ENCODE results near the gene KIFC3. TPM values are rescaled to one million over a fixed set of nuclear protein-coding genes. Genes with fewer than 3 reads are reported as not detected.
"Not testable (repeated sequence)": the region's sequence is repeated elsewhere in the genome, so short reads cannot be mapped to it uniquely, and the experiment has no call there.

The KIFC3 gene
- total RNA-seq, 4 donors from 2014 or later, result 3.2 to 44.2 (median 17.4) TPM

DNA sequence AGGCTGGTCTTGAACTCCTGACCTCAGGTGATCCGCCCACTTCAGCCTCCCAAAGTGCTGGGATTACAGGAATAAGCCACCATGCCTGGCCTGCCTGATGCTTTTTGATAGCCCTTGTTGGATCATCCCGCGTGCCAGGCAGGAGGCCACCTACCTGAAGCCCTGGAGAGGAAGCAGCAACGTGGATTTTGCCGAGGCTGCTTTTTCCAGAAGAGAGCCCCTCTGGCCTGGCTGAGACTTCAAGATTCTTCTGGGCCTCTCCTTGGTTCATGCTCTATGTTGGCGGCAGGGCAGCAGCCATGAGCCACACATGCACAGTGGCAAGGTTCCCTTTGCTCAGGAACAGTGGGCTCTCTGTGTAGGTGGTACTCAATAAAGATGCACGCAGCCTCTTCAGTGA is 55.2 kb downstream of the KIFC3 start:
- Histone ChIP-seq H3K27me3 (no peaks in the 10 kb centered on the region), H3K4me1 (no peaks in the 10 kb centered on the region), H3K9me3 (no peaks in the 10 kb centered on the region), H3K27ac (no peak overlapping the region), H3K36me3 (no peaks in the 10 kb centered on the region), H3K4me3 (no peak overlapping the region)
- DNase-seq, result no peak
- no peak for TF ChIP-seq CTCF (IDR thresholded peaks at IDR 0.05)
- no peak for TF ChIP-seq POLR2A (IDR thresholded peaks at IDR 0.05)
- intact Hi-C loops (cut with DNase I; ENCODE audit: low total_unique reads), result no loop called here

GRCh38 chr16:57746316-57746715 is 56.0 kb downstream of the KIFC3 start:
- H3K4me3 ChIP-seq; DNase-seq; H3K36me3 ChIP-seq; H3K4me1 ChIP-seq; H3K9me3 ChIP-seq; intact Hi-C loops (cut with DNase I; ENCODE audit: low total_unique reads); H3K27ac ChIP-seq; H3K27me3 ChIP-seq: not testable (repeated sequence)

DNA sequence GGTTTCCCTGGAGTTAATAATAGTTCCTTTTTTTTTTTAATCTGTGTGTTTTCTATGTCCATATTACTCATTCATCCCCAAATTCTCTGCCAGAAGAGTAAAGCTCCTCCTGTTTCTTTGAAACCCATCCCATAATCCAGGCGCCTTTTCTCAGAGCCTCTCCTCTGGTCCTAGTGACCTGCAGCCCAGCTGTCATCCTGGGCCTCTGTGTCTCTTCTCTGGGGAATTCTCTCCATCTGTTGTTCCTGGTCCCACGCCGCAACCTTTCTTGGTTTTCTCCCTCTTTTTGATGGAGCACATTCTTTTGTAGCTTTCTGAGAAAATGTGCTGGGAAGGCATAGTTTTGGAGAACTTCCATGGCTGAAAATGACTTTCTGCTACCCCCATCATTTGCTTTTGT is 56.5 kb downstream of the KIFC3 start:
- no peak for DNase-seq
- intact Hi-C loops (cut with DNase I; ENCODE audit: low total_unique reads), result no loop called here
- Histone ChIP-seq H3K4me3 (no peak overlapping the region), H3K27ac (no peak overlapping the region), H3K36me3 (no peaks in the 10 kb centered on the region), H3K9me3 (no peaks in the 10 kb centered on the region), H3K4me1 (no peaks in the 10 kb centered on the region), H3K27me3 (no peaks in the 10 kb centered on the region)
- TF ChIP-seq POLR2A (IDR thresholded peaks at IDR 0.05) (no peak), CTCF (IDR thresholded peaks at IDR 0.05) (no peak)

GRCh38 chr16:57744642-57744903 is 57.7 kb downstream of the KIFC3 start:
- H3K36me3 ChIP-seq, result no peaks in the 10 kb centered on the region
- no peak for DNase-seq
- no peaks in the 10 kb centered on the region for H3K27me3 ChIP-seq
- no peak overlapping the region for H3K4me3 ChIP-seq
- H3K27ac ChIP-seq, result no peak overlapping the region
- intact Hi-C loops (cut with DNase I; ENCODE audit: low total_unique reads), result no loop called here
- TF ChIP-seq POLR2A (IDR thresholded peaks at IDR 0.05) (no peak), CTCF (IDR thresholded peaks at IDR 0.05) (no peak)
- H3K9me3 ChIP-seq, result no peaks in the 10 kb centered on the region
- H3K4me1 ChIP-seq, result no peaks in the 10 kb centered on the region

GRCh38 chr16:57743886-57744641 is 58.2 kb downstream of the KIFC3 start:
- Histone ChIP-seq H3K9me3 (no peaks in the 10 kb centered on the region), H3K36me3 (no peaks in the 10 kb centered on the region), H3K4me1 (no peaks in the 10 kb centered on the region), H3K27ac (no peak overlapping the region), H3K27me3 (no peaks in the 10 kb centered on the region), H3K4me3 (no peak overlapping the region)
- no peak for DNase-seq
- intact Hi-C loops (cut with DNase I; ENCODE audit: low total_unique reads), result no loop called here
- TF ChIP-seq CTCF (IDR thresholded peaks at IDR 0.05), result no peak
- no peak for TF ChIP-seq POLR2A (IDR thresholded peaks at IDR 0.05)

DNA sequence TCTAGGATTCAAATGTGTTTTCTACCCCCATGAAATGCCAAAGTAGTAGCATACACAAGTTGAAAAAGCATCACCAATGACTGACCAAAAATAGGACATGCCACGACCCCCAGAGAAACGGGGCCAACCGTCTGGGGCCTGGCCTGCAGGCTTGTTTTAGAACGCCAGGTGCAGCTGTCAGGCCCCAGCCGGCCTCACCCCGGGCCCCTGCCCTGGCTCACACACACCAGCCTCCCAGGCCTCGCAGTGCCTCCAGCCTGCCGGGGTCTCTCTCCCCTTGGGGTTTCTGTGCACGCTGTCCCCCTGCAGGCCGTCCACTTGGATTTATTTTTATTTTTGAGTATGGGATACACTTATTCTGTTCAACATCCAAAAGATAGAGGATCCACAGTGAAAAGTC is 58.8 kb downstream of the KIFC3 start:
- Histone ChIP-seq H3K27me3 (no peaks in the 10 kb centered on the region), H3K4me3 (no peak overlapping the region), H3K27ac (no peak overlapping the region), H3K4me1 (no peaks in the 10 kb centered on the region), H3K36me3 (no peaks in the 10 kb centered on the region), H3K9me3 (no peaks in the 10 kb centered on the region)
- DNase-seq, result no peak
- TF ChIP-seq CTCF (IDR thresholded peaks at IDR 0.05), result no peak
- TF ChIP-seq POLR2A (IDR thresholded peaks at IDR 0.05), result no peak
- intact Hi-C loops (cut with DNase I; ENCODE audit: low total_unique reads), result no loop called here

All from uterus (tissue), 4 donors.